NCI-H1436 (cell line): Measurements from ENCODE around the gene MARCHF10.
"Not testable (repeated sequence)": the region's sequence is repeated elsewhere in the genome, so short reads cannot be mapped to it uniquely, and the experiment has no call there.

ENCODE experiments used
- DNase-seq: peaks from one replicate; lab custom pipeline; 2025; lab: John Stamatoyannopoulos, UW

Gene MARCHF10

GRCh38 chr17:62786646-62787045 is 21.5 kb downstream of the MARCHF10 start:
- DNase-seq: no peak

- not testable (repeated sequence) for DNase-seq
Observed at GRCh38 chr17:62785983-62786382, 22.1 kb downstream of the MARCHF10 start.

- no peak for DNase-seq
Observed at GRCh38 chr17:62782730-62783270, 25.3 kb downstream of the MARCHF10 start.

GRCh38 chr17:62781831-62782251 is 26.3 kb downstream of the MARCHF10 start:
- no peak for DNase-seq

GRCh38 chr17:62781356-62781755 is 26.8 kb downstream of the MARCHF10 start:
- peak; percentile 47 for DNase-seq

GRCh38 chr17:62780951-62781350 is 27.2 kb downstream of the MARCHF10 start:
- DNase-seq: no peak

GRCh38 chr17:62780269-62780668 is 27.8 kb downstream of the MARCHF10 start:
- DNase-seq: no peak

GRCh38 chr17:62778990-62779681 is 29.0 kb downstream of the MARCHF10 start:
- peak; percentile 89 for DNase-seq

- no peak for DNase-seq
Observed at GRCh38 chr17:62775876-62776275, 32.2 kb downstream of the MARCHF10 start.

GRCh38 chr17:62774338-62774737 is 33.8 kb downstream of the MARCHF10 start:
- DNase-seq: no peak

GRCh38 chr17:62767997-62768396 is 40.1 kb downstream of the MARCHF10 start:
- DNase-seq: no peak

GRCh38 chr17:62765351-62765750 is 42.8 kb downstream of the MARCHF10 start:
- DNase-seq: no peak

GRCh38 chr17:62763891-62764600 is 44.1 kb downstream of the MARCHF10 start:
- DNase-seq: no peak

GRCh38 chr17:62761884-62762283 is 46.2 kb downstream of the MARCHF10 start:
- no peak for DNase-seq

GRCh38 chr17:62760945-62761267 is 47.2 kb downstream of the MARCHF10 start:
- no peak for DNase-seq

- no peak for DNase-seq
Observed at GRCh38 chr17:62760059-62760944, 47.8 kb downstream of the MARCHF10 start.

GRCh38 chr17:62757500-62757951 is 50.6 kb downstream of the MARCHF10 start:
- DNase-seq: no peak

- no peak for DNase-seq
Observed at GRCh38 chr17:62756198-62756597, 51.9 kb downstream of the MARCHF10 start.

- DNase-seq: no peak
Observed at GRCh38 chr17:62755141-62755851, 52.8 kb downstream of the MARCHF10 start.

- DNase-seq: no peak
Observed at GRCh38 chr17:62754631-62755030, 53.5 kb downstream of the MARCHF10 start.

GRCh38 chr17:62753562-62753961 is 54.6 kb downstream of the MARCHF10 start:
- DNase-seq: no peak
